ENCODE results near the gene GOT1.
A peak's percentile ranks its signal among the peaks of the same experiment; 100 is the strongest.

The GOT1 gene

GRCh38 chr10:99394761-99395386, 35.5 kb downstream of the GOT1 start:
- DNase-seq, result no peak

- no peak for DNase-seq
Observed at GRCh38 chr10:99394256-99394655, 36.2 kb downstream of the GOT1 start.

DNA sequence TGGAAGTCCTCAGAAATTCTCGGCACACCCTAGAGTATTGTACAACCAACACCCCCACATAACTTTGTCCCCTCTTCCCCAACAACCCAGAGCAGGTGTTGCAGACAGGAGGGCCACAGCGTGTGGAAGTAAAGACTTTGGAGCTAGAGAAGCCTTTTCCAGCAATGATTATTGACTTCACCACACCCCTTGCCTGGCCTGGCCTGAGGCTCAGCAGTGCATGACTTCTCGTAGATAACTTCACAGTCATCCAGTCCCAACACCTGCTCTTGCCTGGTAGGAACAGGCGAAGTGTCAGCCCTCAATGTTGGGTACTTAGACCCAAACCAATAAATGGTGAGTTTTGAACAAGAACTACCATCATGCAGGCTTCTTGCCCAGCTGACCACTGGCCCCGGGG, 36.7 kb downstream of the GOT1 start:
- DNase-seq, result no peak

GRCh38 chr10:99393036-99393435, 37.4 kb downstream of the GOT1 start:
- no peak for DNase-seq

GRCh38 chr10:99391346-99391745, 39.1 kb downstream of the GOT1 start:
- no peak for DNase-seq

DNA sequence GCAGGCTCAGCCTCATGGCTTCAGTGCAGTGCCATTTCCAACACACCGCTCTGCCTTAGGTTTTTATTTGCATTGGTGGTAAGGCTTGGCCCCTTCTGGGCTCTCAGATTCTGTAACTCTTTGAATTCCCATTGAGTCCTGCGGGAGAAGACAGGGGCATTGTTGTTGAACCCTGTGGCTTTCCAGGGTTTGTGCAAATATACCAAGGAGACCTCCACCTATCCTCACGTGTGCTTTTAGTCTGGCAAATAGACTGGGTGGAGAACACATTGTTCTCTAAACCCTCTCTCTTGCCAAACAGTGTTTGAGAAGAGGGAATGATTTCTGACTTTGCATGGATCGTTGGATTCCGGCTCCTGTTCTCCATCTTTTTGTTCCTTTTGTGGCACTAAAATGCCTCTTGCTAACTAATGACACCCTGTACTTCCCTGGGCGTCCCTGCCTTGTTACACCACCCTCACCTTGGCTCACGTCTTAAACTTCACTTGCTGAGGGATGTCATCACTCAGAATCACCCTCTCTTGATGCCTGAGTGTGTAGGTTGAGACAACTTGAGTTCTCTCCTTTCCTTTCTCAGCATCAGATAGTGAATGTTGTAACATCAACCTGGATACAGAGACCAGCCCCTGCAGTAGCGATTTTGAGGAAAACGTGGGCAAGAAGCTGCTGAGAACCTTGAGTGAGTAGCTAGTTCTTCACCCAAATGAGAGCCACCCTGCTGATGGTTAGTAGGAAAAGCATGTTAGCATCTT, 40.5 kb downstream of the GOT1 start:
- DNase-seq, result no peak

DNA sequence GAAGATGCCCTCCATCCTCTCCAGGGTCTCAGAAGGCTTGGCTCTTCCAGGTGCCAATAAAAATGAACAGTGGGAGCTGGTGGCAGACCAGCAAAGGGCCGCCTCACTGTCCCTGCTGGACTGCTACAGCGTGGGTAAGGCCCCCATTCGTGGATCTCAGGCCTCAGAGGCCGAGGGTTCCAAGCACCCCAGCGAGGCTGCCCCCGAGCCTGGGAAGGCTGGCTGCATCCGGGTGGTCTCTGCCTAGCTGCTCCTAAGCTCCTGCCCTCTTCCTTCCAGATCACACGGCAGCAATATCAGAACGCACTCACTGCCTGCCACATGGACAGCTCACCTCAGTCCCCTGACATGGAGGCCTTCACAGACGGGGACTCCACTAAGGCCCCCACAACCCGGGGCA, 42.9 kb downstream of the GOT1 start:
- no peak for DNase-seq

DNA sequence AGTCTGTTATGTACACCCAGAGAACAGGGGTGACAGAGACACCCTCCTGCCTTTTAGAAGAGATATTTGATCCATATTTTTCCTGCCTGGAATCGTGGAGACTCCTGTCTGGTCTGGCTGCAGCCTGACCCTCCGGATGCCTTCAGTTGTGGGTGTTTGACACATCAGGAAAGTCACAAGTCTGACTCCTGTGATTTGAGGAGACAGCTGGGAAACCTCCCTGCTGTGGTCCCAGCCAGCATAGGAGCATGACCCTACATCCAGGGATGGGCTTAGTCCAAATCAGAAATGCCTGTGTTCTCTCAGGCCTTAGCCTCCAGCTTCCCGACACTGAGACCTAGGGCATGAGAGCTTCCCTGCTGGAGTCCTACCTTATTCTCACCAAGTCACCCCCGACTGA, 43.4 kb downstream of the GOT1 start:
- no peak for DNase-seq

DNA sequence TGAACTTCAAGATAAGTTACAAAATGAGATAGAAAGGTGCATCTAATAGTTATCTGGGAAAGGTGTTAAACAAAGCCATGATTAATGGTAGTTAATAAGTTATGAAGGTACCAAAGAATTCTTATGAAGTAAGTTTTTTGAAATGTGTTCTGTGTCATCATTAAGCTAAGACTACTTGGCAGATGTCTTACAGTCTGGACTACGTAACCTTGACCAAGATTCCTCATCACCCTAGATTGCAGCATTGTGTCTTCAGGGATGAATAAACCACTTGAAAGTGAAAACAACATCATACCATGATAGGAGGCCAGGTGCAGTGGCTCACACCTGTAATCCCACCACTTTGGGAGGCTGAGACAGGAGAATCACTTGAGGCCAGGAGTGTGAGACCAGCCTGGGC, 48.2 kb downstream of the GOT1 start:
- DNase-seq, result no peak

DNA sequence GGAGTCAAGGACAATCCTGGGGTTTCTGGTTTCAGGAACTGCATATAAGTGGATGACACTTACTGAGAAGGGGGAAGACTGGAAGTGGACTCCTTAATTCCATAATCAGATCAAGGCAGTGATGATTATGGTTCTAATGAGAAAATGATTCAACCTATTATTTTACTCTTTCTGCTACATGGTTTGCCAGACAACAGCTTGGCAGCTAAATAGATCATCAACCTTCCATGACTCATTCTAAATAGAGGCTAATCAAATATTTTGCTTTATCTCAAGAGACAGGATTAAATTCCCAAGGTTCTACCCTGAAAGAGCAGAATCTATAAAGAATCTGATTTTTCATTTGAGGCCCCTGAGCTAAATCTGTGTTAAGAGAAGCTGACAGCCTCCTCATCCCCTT, 55.0 kb downstream of the GOT1 start:
- DNase-seq, result no peak

GRCh38 chr10:99374972-99375371, 55.5 kb downstream of the GOT1 start:
- no peak for DNase-seq

DNA sequence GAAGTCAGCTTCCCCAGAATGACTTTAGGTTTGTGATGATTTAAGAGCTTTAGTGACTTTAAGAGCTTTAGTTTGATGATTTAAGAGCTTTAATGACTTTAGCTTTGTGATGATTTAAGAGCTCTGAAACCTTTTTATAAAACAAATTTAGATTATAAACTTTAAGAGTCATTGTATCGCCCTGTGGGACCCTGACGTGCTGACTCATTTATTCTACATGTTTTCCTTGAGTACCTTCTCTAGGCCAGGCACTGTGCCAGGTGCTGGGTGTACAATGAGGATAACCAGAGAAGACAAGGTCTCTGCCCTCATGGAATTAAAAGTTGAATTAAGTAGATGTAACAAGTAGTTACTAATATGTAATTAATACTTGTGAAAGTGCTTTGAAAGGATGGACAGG, 55.9 kb downstream of the GOT1 start:
- DNase-seq, result no peak

DNA sequence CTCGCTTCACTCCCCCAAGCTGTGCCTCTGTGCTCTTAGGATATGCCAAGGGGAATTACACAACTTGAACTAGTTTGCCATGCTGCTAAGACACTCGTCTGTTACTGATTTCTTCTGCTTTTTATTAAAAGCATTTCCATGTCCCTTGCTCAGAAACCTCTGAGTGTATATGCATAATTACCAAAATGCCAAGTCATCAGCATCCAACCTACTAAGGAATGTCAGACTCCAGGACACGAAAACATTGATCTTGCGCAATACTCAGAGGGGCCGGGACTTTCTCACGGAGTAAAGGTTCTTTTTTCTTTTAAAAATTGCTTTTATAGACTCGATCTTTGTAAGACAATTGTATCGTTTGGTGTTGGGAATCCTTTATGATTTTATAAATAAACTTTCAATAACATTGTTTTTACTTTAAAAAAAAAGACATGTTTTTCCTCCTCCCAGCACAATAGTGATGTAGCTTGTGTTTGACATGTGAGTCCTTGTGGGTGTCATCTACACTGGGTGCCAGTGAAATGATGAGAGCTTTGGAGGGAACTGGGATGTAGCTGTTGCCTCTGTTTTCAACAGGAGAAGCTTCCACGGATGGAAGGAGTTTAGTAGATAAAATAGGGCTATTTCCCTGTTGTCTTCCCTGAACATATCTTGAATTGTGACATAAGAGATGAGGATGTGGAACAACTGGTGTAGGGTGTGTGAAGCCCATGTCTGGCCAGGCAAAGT, 57.7 kb downstream of the GOT1 start:
- DNase-seq, result no peak

GRCh38 chr10:99370993-99371392, 59.4 kb downstream of the GOT1 start:
- DNase-seq, result peak; percentile 65

DNA sequence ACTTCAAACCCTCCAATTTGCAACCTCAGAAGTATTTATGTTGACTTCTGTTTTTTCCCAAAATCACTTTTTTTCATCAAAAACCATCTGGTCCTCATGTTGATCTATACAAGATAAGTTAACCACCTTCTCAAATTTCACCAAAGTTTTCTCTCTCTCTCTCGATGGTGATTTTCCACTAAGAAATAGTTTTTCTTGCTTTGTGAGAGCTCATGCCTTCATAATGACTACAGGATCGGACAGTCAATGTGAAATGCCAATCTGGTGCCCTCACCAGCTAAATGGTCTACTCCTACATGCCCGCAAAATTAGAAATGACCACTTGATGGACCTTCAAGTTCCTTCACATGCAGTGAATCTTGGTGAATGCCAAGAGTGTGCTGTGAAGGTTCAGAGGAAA, 60.9 kb downstream of the GOT1 start:
- no peak for DNase-seq

- no peak for DNase-seq
Observed at GRCh38 chr10:99369126-99369525, 61.3 kb downstream of the GOT1 start.

DNA sequence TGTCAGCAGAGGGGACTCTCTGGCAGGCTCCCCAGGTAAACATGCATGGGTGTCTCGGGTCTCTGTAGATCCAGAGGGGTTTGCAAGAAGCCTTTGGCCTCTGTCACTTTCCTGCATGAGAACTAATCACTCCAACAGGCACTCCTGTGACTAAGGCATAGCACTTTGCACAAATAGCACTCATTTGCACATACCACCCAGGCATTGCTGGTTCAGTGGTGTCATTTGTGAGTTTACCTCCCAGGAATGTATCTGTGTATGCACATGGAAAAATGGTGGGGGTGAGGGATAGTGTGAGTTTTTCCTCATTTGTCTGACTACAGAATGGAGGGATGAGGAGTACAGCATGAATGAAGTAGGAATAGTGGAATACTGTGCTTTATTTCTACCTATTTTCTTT, 61.8 kb downstream of the GOT1 start:
- DNase-seq, result no peak

DNA sequence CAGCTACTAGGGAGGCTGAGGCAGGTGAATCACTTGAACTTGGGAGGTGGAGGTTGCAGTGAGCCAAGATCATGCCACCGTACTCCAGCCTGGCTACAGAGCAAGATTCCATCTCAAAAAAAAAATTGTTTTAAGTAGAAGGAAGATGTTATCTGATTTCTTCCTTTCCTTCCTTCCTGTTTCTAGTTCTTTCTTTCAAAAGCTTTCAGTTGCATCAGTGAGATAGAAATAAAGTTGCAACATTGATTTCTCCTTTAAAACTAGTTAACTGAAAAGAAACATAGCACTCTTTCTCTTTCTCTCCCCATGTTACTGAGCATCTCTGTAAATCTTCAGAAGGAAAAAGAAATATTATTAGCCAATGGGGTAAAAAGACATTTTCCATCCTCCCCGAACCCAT, 63.8 kb downstream of the GOT1 start:
- DNase-seq, result peak; percentile 8

- no peak for DNase-seq
Observed at GRCh38 chr10:99365736-99366135, 64.7 kb downstream of the GOT1 start.

DNA sequence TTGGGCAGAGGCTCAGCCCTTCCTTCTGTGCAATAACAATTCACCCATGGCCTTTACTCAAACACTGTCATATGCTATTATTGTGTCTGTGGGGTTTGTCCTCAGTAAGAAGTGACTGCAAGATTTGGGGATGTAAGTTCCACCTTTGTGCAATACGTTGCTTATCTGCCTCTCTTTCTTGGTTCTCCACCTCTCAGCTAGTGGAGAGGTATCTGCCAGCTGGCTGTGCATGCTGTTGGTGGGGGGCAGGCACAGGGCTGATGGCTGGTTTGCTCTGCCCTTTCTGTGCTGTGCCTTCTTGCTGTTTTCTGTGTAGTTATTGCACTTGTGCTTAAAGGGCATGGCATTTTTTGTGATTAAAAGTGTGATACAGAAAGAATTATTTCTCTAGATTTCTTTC, 65.1 kb downstream of the GOT1 start:
- DNase-seq, result no peak

DNA sequence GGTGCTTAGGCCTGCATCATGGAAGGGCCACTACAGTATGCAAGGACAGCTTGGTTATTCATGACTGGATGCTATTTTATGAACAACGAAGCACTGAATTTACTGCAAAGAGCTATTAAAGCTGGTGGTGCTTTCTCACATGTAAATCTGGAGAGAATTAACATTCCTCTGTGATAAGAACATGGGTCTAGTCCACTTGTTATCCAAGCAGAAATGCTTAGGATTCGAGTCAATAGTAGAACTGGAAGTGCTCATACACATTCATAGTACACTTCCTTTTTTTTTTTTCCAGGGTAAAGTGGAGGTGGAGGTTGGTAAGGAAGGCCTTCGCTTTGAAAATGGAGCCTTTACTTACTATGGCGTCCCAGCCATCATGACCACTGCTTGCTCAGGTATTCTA, 66.3 kb downstream of the GOT1 start:
- no peak for DNase-seq

DNA sequence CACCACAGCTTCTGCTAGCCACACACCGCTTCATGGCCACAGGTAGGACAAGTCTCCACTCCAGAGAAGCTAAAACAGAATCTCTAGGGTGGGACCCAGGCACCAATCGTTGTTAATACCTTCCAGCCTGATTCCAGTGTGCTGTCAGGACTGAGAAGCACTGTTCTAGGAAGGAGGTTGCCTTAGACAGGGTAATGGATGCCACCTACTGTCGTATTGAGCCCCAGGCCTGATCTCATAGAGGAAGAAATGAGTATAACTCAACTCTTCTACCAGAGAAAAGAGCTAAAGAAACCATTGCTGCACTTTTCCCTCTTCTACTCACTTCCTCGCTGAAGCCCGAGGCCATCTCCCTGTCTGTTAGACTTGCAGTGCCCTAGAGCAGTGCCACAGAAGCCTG, 69.5 kb downstream of the GOT1 start:
- no peak for DNase-seq

DNA sequence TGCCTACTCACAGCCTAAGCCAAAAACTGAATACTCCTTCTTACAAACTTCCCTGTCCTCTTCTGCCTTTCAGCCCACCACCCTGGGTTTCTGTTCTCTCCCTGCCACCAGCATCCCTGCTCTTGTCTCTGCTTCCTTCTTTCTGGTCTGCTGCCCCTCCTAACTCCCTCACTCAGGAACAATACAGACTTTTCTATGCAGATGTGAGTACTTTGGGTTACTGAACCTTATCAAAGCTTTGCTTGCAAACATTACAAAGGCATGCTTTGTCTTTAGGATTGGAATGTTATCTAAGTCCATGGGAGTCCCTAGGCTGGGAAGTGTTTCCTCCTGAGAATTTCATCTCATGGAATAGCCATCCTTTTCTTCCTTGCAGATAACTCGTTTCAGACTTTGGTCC, 72.3 kb downstream of the GOT1 start:
- no peak for DNase-seq

- DNase-seq, result no peak
Observed at GRCh38 chr10:99357691-99358090, 72.7 kb downstream of the GOT1 start.

Measured in hematopoietic multipotent progenitor cell treated with erythropoietin and hydrocortisone succinate and interleukin-3 and kit ligand, for 4 days (in vitro differentiated cells).